ENCODE results near the gene ICOS.

- no peak for TF ChIP-seq CTCF (IDR thresholded peaks at IDR 0.05; ENCODE audit: low read length)
- no peak for TF ChIP-seq EZH2 (optimal IDR thresholded peaks at IDR 0.05; ENCODE audit: low read depth, low read length)
- TF ChIP-seq EZH2phosphoT487 (IDR thresholded peaks at IDR 0.05; ENCODE audit: low read length) = no peak
These were observed 35.5 kb downstream of the ICOS start for GRCh38 chr2:203972066-203972465.

All from MM.1S (cell line).